T-helper 9 cell (primary cell): ENCODE data around the gene SPAG16.

Experiments used
- DNase-seq: peaks from one replicate; pipeline ENCODE4 v3.0.0-alpha.2; 2020

Gene SPAG16

DNA sequence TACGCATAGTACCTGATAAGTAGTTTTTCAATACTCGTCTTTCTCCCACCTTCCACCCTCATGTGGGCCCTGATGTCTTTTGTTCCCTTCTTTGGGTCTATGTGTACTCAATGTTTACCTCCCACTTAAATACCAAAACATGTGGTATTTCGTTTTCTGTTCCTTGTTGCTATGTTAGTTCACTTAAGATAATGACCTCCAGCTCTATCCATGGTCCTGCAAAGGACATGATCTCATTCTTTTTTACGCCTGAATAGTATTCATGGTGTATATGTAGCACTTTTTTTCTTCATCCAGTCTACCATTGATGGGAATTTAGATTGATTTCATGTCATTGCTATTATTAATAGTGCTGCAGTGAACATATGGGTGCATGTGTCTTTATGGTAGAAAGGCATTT, 816.2 kb downstream of the SPAG16 start:
- no peak for DNase-seq

DNA sequence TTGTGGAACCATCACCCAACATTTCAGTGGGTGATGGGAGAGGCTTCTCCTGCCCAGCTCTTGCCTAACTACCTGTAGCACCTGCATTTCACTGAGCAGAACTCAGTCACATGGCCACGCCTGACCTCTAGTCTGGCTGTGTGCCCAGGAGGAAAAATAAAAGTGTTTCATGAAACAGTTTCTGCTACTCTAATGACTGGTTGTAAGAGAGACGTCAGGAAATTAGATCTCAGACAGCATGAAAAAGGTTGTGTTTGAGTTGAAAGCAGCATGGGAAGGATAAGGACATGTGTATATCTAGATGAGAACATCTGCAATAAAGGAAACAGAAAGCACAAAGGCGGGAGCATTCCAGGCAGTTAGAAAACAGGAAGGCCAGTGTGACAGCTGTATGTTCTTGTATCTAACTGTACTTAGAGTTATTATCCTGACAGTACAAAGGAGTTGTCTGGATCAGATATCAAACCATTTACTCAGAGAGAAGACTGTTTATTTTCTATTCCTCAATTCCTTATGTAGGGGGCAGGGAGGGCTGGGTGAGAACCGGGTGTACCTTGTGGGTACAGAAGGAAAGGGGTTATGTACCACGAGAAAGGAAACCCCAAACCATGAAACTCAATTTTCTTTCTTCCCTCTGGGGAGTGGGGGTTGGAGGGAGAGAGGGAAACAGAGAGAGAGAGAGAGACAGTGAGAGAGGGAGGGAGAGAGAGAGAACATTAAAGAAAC, 819.2 kb downstream of the SPAG16 start:
- no peak for DNase-seq

DNA sequence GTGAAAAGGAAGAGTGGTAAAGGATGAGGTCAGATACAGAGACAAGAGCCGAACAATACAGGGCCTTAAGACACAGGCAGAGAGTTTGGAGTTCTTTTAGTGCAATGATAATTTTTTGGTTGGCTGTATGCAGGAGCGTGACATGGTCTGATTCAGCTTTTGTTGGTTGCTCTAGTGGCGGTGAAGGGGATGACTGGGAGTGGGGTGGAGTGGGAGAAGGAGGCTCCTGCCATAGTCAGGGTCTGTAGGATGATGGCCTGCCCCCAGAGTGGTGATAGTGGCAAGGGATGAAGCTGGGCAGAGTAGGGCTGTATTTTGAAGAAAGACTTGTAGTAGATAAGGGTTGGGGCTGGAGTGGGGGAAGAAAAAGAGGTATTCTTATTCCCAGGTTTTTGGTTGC, 820.0 kb downstream of the SPAG16 start:
- DNase-seq = no peak

DNA sequence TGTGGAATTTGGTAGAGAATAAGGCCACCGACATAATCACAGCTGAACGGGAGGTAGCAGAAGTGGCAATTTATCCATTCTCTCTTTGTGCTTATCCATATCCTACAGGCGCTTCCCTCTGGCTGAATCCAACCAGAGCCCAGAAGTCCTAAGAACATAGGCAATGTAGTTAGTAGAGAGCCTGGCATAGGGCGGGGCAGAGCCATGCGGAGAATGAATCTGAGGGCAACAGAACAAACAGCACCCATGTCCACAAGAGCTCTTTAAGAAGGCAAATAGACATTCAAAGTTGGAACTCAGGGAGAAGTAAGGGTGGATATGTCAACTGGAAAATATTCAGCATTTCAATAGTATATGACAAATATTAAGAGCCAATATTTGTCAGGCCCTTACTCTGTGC, 820.7 kb downstream of the SPAG16 start:
- no peak for DNase-seq

DNA sequence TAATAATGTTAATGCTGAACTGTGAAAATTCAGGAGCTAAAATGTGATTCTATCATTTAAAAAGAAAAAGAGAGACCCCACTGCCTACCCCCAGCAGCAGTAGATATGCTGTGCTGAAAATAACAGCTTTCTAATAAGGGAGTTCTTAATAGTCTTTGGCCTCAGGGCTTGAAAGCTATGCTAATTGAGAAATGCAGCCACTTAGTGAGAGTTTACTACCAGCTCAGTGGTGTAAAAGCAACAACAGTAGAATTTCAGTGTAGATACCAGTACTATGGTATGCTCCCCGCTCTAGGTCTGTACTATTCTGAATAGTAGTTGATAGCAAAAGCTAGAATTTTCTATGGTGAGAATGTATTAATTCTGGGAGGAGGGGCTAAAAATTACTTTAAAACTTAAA, 823.5 kb downstream of the SPAG16 start:
- no peak for DNase-seq

DNA sequence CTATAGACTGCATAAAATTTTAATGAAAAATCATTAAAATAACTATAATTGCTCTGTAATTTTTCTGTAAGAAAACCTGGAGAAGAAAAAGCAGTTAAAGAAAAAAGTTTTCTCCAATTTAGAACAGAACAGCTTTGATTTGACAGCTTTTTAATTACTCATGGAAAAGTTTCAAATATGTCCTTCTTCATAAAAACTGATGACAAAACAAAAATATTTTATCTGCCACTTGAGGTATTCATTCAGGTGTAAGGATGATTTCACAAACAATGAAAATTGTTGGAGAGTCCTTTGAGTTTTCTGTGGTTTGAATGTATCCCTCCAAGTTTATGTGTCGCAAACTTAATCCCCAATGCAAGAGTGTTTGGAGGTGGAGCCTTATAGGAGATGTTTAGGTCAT, 824.3 kb downstream of the SPAG16 start:
- no peak for DNase-seq

DNA sequence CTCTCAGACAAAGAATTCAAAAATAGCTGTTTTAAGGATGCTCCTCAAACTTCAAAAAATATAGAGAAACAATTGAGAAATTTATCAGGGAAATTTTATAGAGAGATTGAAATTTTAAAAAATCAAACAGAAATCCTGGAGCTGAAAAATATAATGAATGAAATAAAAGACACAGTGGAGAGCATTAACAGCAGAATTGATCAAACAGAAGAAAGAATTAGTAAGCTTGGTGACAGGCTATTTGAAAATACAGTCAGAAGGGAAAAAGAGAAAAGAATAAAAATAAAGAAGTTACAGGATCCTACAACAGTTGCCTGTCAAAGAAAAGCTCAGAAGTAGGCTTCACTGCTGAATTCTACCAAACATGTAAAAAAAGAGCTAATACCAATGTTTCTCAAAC, 832.8 kb downstream of the SPAG16 start:
- DNase-seq = no peak

DNA sequence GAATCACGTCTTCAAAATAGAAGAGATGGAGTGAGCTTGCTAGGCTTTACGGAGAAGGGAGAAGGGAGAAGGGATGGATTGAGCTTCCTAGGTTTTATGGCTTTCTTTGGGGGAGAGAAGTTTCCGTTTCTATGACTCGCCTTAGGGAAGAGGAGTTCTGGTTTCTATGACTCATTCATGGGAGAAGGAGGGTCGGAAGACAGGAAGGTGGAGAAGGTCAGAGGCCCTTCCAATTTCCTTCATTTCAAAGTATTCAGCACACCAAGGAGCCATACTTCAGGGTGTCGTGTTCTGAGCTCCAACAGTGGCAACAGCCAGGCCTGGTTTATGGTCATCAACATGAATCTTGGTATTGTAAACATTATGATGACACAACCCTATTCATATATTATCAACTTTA, 841.9 kb downstream of the SPAG16 start:
- no peak for DNase-seq

DNA sequence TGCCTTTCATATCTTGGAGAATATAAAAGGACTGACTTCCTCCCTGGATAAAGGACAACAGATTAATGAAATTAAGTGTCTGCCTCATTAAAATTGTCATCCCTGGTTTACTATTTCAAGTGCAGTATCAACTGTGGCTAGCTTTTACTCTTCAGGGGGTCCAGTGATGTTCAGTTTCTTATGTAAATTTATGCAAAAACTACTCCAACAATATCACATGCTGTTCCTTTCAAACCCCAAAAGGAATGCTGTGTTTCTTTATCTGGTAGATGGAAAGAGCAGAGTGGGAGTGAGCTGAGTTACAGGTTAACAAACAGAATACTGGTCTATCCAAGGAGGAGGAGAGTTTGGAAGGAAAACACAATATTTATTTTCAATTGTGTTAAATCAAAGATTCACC, 842.9 kb downstream of the SPAG16 start:
- DNase-seq = no peak

DNA sequence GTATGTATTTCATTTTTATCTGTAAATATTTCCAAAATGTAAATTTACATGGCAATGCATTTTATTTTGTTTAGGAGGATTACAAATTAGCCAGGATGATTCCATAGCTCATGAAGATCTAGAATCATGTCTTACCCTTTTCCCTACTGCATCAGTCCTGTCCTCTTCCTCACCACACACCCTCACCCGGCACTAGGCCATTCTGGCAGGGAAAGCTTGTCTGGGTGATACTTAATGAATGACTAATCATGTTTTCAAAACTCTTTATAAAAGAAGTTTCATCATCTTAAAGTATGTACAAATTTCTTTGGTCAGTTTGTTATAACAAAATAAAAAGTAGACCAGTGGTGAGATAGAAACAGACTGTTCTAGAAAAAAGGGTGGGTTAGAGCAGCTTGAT, 843.3 kb downstream of the SPAG16 start:
- DNase-seq = no peak

DNA sequence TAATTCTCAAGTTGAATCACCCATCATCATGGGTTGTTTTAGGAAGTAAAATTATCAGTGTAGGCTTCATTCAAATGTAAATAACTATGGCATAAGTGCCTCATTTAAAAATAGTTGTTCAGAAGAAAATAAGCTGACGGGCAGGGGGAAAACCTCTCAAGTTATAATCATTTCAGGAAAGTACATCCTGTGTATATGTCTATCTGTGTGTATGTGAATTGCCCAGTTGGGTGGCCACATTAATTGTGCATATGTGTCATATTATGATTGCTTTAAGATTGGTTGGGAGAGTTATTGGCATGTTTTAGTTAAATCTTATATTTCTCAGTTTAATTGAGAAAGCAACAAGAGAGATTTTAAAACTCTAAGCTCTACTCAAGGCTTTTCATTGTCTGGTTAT, 843.8 kb downstream of the SPAG16 start:
- no peak for DNase-seq

DNA sequence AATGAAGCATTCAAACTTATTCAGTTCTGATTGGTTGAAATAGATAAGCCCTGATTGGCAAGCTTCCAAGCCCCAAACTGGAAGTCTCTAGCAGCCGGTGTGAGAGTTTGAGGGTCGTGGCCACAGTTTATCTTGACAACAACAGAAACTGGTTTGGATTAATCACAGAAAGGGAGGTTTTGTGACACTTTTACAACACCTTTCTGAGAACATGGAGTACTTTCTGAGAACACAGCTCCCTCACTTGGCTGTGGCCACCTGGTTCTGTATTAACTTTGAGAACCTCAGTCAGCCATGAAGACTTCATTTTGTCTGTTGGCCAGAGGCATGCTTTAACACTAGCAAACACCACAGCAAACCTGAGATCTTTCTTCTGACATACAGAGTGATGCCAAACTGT, 845.9 kb downstream of the SPAG16 start:
- no peak for DNase-seq

DNA sequence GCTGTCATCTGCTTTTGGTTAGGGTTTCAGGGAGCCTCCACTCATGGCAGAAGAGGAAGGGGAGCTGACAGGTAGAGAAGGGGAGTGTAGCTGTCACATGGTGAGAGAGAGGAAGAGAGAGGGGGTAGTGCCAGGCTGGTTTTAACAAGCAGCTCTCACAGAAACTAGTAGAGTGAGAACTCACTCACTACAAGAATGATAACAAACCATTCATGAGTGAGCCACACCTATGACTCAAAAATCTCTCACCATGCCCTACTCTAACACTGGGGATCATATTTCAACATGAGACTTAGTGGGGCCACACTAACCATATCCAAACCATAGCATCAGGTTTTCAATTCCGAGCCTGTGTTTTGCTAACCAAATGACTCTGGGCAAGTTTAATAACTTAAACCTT, 851.7 kb downstream of the SPAG16 start:
- DNase-seq = no peak

DNA sequence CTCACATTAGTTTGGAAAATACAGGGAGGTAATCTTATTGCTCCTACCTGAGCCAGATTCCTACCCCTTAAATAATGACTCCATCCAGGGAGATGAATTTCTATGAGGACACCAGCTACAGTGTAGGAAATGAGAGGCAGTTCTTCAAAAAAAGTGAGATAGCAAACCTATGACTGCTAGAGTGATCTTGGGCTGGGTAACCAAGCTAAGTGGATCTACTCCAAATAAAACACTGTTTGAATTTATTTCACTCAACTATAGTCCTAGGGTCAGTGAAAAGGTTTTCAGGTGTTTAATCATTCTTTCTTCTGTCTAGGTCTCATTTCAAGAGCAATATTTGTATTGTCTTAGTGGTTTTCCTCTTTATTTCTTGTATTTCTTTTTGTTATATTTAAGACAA, 854.5 kb downstream of the SPAG16 start:
- DNase-seq = no peak

DNA sequence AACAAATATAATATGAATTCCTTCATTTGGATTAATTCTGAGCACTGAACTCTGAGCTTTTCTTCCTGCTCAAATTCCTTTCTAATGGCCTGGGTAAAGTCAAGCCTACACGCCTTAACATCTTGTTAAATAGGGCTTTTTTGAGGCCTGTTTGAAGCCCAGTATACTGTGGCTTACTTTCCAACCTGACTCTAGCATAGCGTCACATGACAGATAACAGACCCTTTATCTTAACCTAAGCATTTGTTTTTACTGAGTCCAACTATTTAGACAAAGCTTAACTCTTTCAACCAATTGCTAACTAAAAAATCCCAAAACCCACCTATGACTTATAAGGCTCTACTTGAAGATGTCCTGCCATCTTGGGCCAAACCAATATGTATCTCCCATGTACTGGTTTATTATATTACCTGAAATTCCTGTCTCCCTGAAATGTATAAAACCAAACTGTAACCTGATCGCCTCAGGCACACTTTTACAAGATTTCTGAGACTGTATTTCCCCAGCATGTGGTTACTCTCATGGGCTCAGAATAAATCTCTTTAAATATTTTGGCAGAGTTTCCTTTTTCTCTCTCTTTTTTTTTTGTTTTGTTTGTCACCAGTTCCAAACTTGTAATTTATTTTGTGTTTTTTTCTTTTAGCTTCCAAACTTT, 855.5 kb downstream of the SPAG16 start:
- no peak for DNase-seq

DNA sequence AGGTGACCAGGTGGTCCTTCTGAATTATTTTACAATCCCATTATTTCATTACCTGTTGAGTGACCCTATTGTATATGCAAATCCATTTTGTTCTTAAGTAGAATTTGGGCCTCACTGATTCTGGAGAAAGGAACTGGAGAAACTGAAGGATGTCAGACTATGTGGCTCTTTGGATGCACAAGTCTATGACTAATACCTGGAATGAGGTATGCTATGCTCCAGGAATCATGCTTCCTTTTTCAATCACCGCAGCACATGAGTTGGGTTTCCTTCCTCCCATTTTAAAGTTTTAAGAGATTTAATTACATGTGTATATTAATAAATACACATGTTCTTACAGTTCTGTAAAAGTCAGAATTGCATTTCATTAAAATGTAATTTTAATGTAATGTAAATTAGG, 872.7 kb downstream of the SPAG16 start:
- no peak for DNase-seq

DNA sequence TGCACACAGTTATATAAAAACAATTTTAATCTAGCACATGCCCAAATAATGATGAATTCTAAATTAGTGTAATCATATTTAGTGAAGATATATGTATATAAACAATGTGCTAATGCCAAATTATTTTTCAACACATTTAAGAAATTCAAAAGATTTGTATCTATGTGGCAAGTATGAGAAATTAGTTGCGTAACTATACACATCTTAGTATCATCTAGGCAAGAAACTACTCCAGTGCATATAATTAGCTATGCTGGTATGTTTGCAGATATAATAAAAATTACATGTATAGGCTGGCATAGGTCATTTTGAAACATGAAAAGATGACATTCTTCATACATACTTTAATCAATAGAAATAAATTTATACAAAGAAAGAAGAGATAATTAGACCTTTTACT, 874.6 kb downstream of the SPAG16 start:
- DNase-seq = no peak

DNA sequence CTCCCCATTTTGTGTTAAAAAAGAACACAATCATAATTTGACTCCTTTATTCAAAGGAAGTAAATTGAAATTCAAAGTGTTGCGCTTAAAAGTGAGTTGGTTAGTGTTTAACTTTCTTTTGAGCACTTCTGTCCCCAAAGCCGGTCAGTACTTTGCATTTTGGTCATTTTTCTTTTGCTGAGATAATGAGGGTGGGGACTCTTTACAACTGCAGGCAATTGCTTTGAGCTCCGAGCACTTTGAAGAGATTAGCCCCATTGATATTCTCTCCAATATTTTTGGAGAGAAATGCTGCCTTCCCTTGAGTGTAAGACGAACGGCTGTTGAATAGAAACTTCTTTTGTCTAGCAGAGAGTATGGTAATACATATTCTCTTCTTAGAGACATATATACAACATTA, 885.0 kb downstream of the SPAG16 start:
- DNase-seq = no peak

DNA sequence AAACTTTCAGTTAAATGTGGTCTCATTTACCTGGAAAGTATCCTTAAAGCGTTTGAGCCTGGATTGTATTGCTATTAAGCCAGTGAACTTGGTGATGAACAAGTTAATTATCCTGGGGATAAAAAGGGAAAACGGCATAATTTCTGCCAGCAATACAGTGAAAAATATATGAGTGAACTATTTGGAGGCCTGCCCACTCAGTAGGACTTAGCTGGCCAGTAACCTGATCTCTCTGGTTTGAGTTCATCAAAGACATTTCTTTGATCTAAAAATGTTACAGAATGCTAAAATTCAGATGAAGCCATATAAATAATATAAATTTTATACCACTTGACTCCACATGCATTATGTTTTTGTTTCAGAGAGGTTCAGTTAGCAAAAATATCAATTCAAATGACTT, 885.5 kb downstream of the SPAG16 start:
- DNase-seq = no peak

DNA sequence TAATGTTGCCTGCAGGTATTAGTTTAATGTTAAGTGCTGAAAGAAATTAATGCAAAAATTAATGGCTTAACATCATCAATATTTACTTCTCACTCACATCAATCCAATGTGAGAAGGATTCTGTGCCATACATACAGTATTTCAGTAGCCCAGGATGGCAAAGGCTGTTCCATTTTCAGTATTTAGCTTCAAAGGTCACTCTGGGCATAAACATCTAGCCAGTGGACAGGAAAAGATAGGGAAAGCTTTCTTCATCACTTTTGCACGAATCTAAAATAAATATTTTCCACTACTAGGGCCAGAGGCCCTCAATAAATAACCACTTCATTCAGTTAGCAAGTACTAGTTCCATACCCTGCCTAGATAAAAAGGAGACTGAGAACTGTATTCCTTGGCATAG, 890.3 kb downstream of the SPAG16 start:
- no peak for DNase-seq

DNA sequence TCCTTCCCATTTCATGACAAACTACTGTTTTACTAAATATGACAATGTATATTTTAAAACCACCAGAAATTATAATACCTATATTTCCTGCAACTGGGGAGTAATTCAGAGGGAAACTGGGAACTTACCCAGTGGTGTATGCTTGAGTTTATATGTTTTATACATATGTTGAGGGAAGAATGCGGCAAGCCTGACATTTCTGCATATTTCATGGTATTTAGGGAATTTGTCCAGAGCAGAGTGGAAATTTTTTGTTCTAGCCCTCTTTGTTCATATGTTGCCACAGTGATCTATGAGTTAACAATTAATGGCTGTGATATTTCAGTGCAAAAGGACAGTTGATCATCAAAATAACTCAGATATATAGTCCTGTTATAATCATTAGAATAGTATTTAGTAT, 895.8 kb downstream of the SPAG16 start:
- no peak for DNase-seq

DNA sequence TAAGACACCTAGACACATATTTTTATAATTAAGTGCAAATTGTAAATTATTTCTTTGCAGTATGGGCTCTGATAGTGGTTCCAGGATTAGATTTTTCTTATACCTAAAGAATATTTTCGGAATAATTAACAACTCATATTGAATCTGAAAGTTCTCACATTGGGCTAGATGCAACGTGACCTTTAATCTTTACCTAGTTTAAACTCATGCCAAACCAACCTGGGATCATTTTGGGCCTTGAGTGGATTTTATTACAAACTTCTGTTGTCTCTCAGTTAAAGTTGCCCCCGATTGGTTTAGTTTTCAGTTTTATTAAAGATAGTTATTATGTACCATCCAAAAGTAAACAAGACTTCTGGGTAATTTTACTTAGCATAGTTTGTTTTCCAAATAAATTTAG, 896.4 kb downstream of the SPAG16 start:
- no peak for DNase-seq

DNA sequence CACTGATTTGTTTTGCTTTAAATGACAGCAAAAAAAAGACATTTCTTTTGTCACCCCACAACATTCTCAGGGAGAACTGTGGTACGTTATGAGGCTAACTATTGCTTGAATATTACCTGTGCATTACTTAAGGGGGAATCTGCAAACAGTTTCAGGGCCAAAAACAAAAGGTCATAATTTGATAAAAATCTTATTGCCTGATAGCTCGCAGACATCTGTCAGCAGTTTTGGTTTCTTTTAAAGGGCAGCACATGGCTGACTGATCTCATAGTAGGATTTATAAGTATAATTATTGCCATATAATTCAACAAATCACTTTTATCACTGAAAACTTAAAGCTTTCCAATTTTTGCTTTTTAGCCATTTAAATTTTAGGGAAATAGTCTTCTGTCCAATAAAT, 900.2 kb downstream of the SPAG16 start:
- DNase-seq = no peak

DNA sequence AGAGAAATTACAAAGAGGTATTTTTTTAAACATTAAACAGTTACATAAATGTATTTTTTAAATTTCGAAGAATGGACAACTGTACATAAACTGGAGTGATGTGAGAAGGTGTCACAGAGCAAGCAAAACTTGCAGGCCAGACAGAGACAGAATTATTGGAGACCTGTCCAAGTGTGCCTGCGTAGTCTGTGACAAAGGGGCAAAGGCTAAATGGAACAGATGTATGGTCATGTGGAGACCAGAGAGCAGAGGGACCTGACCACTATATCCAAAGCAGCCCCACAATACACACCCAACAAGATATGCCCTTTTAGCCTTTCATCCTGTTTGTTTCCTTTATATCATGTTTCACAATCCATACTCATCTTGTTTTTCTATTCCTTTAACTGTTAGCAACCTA, 901.3 kb downstream of the SPAG16 start:
- DNase-seq = no peak

DNA sequence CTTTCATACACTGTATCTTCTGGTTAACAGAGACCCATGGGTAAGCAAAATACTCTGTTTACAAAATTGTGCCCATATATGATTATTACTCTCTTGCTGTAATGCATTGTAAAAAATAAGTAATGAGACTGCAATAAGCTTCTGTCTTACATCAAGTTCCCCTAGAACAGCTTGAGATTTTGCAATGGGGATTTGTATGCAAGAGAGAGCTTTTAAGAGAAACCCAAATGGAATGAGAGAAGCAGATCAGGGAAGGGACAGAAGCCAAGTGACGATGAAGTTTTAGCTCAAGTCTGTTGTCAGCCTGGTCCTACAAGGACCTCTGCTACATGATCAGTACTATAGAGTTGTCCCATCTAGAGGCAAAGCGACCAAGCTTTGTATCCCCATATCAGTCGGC, 908.4 kb downstream of the SPAG16 start:
- no peak for DNase-seq
